ENCODE measurements around the gene WNT5B. TPM values are rescaled to one million over a fixed set of nuclear protein-coding genes. Genes with fewer than 3 reads are reported as not detected.

Gene WNT5B
- total and polyA plus RNA-seq, 2 of the 8 experiments (the other 6 are each of a cell fraction or from before 2014, with no cell fraction given) = 0.91 to 1.2 TPM

DNA sequence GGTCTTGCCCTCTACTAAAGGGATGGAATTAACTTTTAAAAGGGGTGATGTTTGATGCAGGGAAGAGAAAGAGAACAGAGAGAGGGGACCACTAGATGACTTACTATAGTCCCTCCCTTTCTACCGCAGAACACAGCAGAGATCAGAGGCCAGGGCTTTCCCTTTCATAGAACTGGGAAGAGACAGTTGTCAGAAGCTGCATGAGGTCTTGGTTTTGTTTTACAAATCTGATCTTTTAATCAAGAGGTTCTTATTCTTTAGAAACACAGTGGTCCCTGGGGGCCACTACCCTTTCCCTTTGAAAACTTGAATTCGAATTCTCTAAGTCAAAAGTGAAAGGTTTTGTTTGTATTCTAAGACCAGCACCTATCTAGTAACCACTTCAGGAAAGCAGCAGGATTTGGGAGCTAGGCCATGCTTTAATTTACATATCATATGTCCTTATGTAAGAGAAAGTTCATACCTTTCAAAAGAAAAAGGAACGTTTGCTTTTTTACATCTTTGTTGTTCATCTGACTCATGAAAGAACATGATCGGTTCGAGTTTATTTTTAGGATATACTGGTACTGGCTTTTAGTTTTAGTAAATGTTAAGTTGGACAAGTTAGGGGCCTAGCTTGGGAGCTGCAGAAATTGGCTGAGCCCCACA, 41.0 kb upstream of the WNT5B start:
- H2BK5ac ChIP-seq (ENCODE audit: low read depth, low read length) = no peak overlapping the region
- ChIA-PET POLR2A (ENCODE audit: partially characterized antibody) (interaction anchor here (0.5 to 1.1 kb wide), 2 partner anchors 64 to 154 kb away, joined by 3 read pairs; no protein-coding TSS in a partner anchor), CTCF (ENCODE audit: partially characterized antibody) (interaction anchor here (0.8 to 2.1 kb wide), 8 partner anchors 12 to 470 kb away, joined by 3 to 9 read pairs (median 4); partner anchors contain the start of gene WNT5B)
- H2BK120ac ChIP-seq (replicated peaks; ENCODE audit: low read depth, low read length) = no peak overlapping the region
- no peaks in the 10 kb centered on the region for H3K36me3 ChIP-seq (ENCODE audit: control insufficient read depth in 2 of 4, insufficient read depth in 4 of 4, low read length in 3 of 4)
- no peak overlapping the region for H4K91ac ChIP-seq (replicated peaks; ENCODE audit: insufficient read length, low read length)
- H2BK15ac ChIP-seq (ENCODE audit: low read length) = no peak overlapping the region
- no peak overlapping the region for H2BK20ac ChIP-seq (ENCODE audit: low read length)
- WGBS, 2 experiments (ENCODE audit: extremely low coverage in 1 of 2, insufficient coverage in 1 of 2, insufficient read length in 1 of 2, insufficient replicate concordance in 2 of 2, low coverage in 1 of 2, low lambda C conversion rate in 2 of 2, missing lambda C conversion rate in 1 of 2) = 4% methylated on average over 5 of the region's 5 CpGs; no CpG with 5 or more reads in 1 of the 2 experiments
- peaks cover 23 to 24% of the 10 kb centered on the region in 2 experiments for H4K20me1 ChIP-seq (replicated peaks in 1 of 2; ENCODE audit: control insufficient read depth in 1 of 2, insufficient read depth in 2 of 2, low read length in 2 of 2)
- H3K56ac ChIP-seq (replicated peaks; ENCODE audit: insufficient read length, low read depth, low read length) = no peak overlapping the region
- H3K4me3 ChIP-seq (ENCODE audit: extremely low read depth in 1 of 4, insufficient read depth in 2 of 4, low read depth in 3 of 4, low read length in 4 of 4) = no peak overlapping the region
- H4K8ac ChIP-seq (ENCODE audit: extremely low read depth, insufficient read depth, low read length) = no peak overlapping the region
- H4K5ac ChIP-seq (ENCODE audit: insufficient read length, low read depth, low read length) = no peak overlapping the region
- H2AFZ ChIP-seq (ENCODE audit: low read length) = no peak overlapping the region
- H3K27me3 ChIP-seq (replicated peaks in 1 of 4; ENCODE audit: control insufficient read depth in 3 of 4, extremely low read depth in 1 of 4, insufficient read depth in 3 of 4, low read length in 3 of 4) = peaks cover 19 to 84% (median 63%) of the 10 kb centered on the region in 4 experiments
- no peak overlapping the region for H3K9ac ChIP-seq (replicated peaks in 1 of 4; ENCODE audit: extremely low read depth in 1 of 4, low read depth in 3 of 4, low read length in 3 of 4)
- no peak overlapping the region for H3K27ac ChIP-seq (ENCODE audit: low read depth, low read length)
- H3K4me1 ChIP-seq (replicated peaks in 1 of 4; ENCODE audit: control insufficient read depth in 3 of 4, insufficient read depth in 4 of 4, low read length in 3 of 4) = peaks cover 11 to 33% (median 17%) of the 10 kb centered on the region in 4 experiments
- H3K79me1 ChIP-seq (ENCODE audit: low read depth, low read length) = no peaks in the 10 kb centered on the region
- H3K23ac ChIP-seq (ENCODE audit: insufficient read length) = no peak overlapping the region
- H3K18ac ChIP-seq (ENCODE audit: extremely low read depth, low read length) = no peak overlapping the region
- H3K4ac ChIP-seq (replicated peaks; ENCODE audit: insufficient read length, low read depth, low read length) = no peak overlapping the region
- no peak for DNase-seq (ENCODE audit: low read depth in 1 of 2, low spot score in 2 of 2)
- H3K4me2 ChIP-seq (ENCODE audit: insufficient read depth in 1 of 2, low read depth in 2 of 2, low read length in 2 of 2) = peak overlapping the region in 1 of 2 experiments; percentile 16; a peak in 1 of 4 replicates
- FAIRE-seq = peak; percentile 69
- H3K9me3 ChIP-seq (ENCODE audit: insufficient read depth in 2 of 2, low read depth in 1 of 2, low read length in 1 of 2) = no peaks in the 10 kb centered on the region
- H3K14ac ChIP-seq (ENCODE audit: insufficient read length) = no peak overlapping the region
- H2AK5ac ChIP-seq (ENCODE audit: low read depth, low read length) = no peak overlapping the region
- H3K23me2 ChIP-seq (ENCODE audit: low read depth, low read length) = peaks cover 8% of the 10 kb centered on the region; the same call in 1 of the 2 replicates
- peaks cover 0 to 5% of the 10 kb centered on the region in 2 experiments; a peak in 1 of 4 replicates for H3K79me2 ChIP-seq (ENCODE audit: control insufficient read depth in 1 of 2, insufficient read depth in 2 of 2, low read length in 2 of 2)
- H2BK12ac ChIP-seq (ENCODE audit: low read depth, low read length) = no peak overlapping the region
- TF ChIP-seq RXRA (IDR thresholded peaks at IDR 0.05; ENCODE audit: insufficient read depth, low read depth, low read length) = no peak
- no peak for TF ChIP-seq RFX5 (IDR thresholded peaks at IDR 0.05; ENCODE audit: borderline replicate concordance, low read depth, low read length)

Data from H1 (cell line).